ENCODE results near the gene CSNK1D.

Gene CSNK1D

DNA sequence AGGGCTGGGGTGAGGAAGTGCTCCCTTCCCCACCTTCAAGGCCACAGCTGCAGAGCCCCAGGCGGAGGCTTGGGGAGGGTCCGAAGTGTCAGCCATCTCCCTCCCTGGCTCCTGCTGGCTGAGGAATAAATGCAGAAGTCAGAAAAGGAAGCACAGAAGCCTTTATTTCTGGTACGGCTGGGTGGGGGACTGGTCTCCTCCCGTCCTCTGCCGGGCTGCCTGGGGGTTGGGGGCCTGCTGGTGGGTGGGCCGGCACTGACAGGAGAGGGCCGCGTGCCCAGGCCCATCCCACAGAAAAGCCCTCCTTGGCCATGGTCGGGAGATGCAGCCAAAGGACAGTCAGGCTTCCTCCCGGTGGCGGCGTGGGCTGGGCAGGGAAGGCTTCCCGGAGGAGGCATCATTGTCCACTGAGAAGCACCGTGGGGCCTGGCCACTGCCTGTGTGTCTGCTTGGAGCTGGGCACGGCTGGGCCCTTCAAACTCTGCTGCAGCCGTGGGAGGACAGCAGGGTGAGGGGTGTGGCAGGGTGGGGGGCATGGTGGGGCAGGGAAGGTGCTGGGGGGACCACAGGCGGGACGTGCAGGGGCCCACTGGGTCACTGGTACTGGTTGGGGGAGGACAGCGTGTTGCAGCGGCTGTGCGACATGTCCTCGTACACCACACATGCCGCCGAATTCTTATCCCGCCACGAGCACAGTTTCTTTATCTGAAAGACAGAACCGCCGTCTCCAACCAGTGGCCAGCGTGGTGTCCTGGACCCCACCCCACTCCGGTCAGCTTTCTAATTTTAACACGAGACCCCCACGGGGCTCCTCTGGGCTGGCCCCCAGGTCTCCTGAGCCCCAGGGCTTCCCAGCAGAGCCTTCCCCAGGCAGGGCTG lies 41.5 kb upstream of the CSNK1D start:
- Histone ChIP-seq H2AFZ (ENCODE audit: insufficient read depth, low read length, poor library complexity) (no peak overlapping the region), H2AK5ac (ENCODE audit: low read length) (no peak overlapping the region), H3K79me1 (ENCODE audit: low read length) (no peaks in the 10 kb centered on the region), H3K9ac (ENCODE audit: low read length) (no peak overlapping the region), H3K4me2 (ENCODE audit: low read length) (no peak overlapping the region), H4K12ac (ENCODE audit: low read depth, low read length) (no peak overlapping the region), H3K23ac (ENCODE audit: low read length) (no peak overlapping the region), H3K9me3 (ENCODE audit: insufficient read depth, low read depth, low read length) (peaks cover 18% of the 10 kb centered on the region), H3K27ac (ENCODE audit: low read depth, low read length) (no peak overlapping the region), H3K4ac (ENCODE audit: low read depth, low read length) (no peak overlapping the region), H3K18ac (ENCODE audit: low read length) (no peak overlapping the region), H3K4me1 (ENCODE audit: control insufficient read depth in 1 of 2, insufficient read depth in 2 of 2, low read length in 2 of 2) (no peaks in the 10 kb centered on the region), H3K4me3 (ENCODE audit: low read depth, low read length) (no peak overlapping the region), H3K36me3 (ENCODE audit: control insufficient read depth in 1 of 2, insufficient read depth in 2 of 2, low read length in 2 of 2) (no peaks in the 10 kb centered on the region), H3K27me3 (ENCODE audit: insufficient read depth, low read length) (no peaks in the 10 kb centered on the region), H3K14ac (ENCODE audit: low read length) (no peak overlapping the region), H2BK5ac (ENCODE audit: low read depth, low read length, poor library complexity) (no peak overlapping the region), H2BK12ac (ENCODE audit: low read length) (no peak overlapping the region), H3K79me2 (ENCODE audit: control insufficient read depth, insufficient read depth, low read length, poor library complexity) (no peaks in the 10 kb centered on the region), H4K8ac (ENCODE audit: low read depth, low read length) (no peak overlapping the region), H4K91ac (ENCODE audit: low read depth, low read length) (no peak overlapping the region), H2BK120ac (ENCODE audit: insufficient read depth, low read length, poor library complexity) (no peak overlapping the region)
- DNase-seq: no peak
- no CpG with 5 or more reads among the region's 32 CpGs for WGBS (ENCODE audit: extremely low coverage, insufficient coverage, insufficient read length)

DNA sequence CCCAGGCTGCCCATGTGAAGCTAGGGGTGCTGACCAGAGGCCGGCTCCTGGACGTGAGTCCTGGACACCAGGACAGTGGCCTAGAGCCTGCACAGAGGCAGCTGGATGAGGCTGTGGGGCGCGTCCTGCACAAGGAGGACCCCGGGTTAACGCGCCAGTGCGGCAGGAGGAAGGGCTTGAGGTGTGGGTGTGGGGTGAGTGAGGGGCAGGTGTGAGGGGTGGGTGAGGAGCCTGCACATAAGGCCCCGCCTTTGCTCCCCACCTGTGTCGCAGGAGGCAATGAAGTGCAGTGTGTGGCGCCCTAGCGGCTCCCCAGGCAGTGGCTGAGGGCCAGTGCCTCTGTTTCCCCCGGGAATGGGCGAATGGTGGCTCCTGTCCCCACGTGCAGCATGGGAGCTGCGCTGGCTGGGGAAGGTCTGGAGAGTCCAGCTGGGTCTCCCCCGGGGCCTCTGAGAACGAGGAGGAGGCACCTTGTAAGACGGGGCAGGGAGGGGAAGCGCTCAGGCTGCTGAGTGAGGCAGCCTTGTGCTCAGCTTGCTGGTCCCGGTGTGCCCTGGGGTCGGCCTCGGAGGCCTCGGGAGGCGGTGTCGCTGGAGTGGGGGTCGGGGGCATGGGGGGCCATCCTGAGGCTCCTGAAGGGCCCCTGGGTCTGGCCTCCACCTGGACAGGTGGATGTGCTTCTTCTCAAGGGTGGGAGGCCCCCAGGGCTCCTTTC lies 40.7 kb upstream of the CSNK1D start:
- H3K36me3 ChIP-seq (ENCODE audit: control insufficient read depth in 1 of 2, insufficient read depth in 2 of 2, low read length in 2 of 2): no peaks in the 10 kb centered on the region
- H4K91ac ChIP-seq (ENCODE audit: low read depth, low read length): no peak overlapping the region
- H3K4me3 ChIP-seq (ENCODE audit: low read depth, low read length): no peak overlapping the region
- no peaks in the 10 kb centered on the region for H3K27me3 ChIP-seq (ENCODE audit: insufficient read depth, low read length)
- H3K14ac ChIP-seq (ENCODE audit: low read length): no peak overlapping the region
- no peak overlapping the region for H3K4ac ChIP-seq (ENCODE audit: low read depth, low read length)
- no peak overlapping the region for H3K23ac ChIP-seq (ENCODE audit: low read length)
- H3K18ac ChIP-seq (ENCODE audit: low read length): no peak overlapping the region
- H2BK5ac ChIP-seq (ENCODE audit: low read depth, low read length, poor library complexity): no peak overlapping the region
- no peak overlapping the region for H2BK12ac ChIP-seq (ENCODE audit: low read length)
- WGBS (ENCODE audit: extremely low coverage, insufficient coverage, insufficient read length): no CpG with 5 or more reads among the region's 27 CpGs
- H2BK120ac ChIP-seq (ENCODE audit: insufficient read depth, low read length, poor library complexity): no peak overlapping the region
- no peak overlapping the region for H4K8ac ChIP-seq (ENCODE audit: low read depth, low read length)
- no peak overlapping the region for H3K27ac ChIP-seq (ENCODE audit: low read depth, low read length)
- H3K4me2 ChIP-seq (ENCODE audit: low read length): no peak overlapping the region
- H4K12ac ChIP-seq (ENCODE audit: low read depth, low read length): no peak overlapping the region
- no peak overlapping the region for H2AK5ac ChIP-seq (ENCODE audit: low read length)
- H3K79me2 ChIP-seq (ENCODE audit: control insufficient read depth, insufficient read depth, low read length, poor library complexity): no peaks in the 10 kb centered on the region
- H2AFZ ChIP-seq (ENCODE audit: insufficient read depth, low read length, poor library complexity): no peak overlapping the region
- DNase-seq: no peak
- peaks cover 15% of the 10 kb centered on the region for H3K9me3 ChIP-seq (ENCODE audit: insufficient read depth, low read depth, low read length)
- no peak overlapping the region for H3K9ac ChIP-seq (ENCODE audit: low read length)
- no peaks in the 10 kb centered on the region for H3K79me1 ChIP-seq (ENCODE audit: low read length)
- H3K4me1 ChIP-seq (ENCODE audit: control insufficient read depth in 1 of 2, insufficient read depth in 2 of 2, low read length in 2 of 2): no peaks in the 10 kb centered on the region

DNA sequence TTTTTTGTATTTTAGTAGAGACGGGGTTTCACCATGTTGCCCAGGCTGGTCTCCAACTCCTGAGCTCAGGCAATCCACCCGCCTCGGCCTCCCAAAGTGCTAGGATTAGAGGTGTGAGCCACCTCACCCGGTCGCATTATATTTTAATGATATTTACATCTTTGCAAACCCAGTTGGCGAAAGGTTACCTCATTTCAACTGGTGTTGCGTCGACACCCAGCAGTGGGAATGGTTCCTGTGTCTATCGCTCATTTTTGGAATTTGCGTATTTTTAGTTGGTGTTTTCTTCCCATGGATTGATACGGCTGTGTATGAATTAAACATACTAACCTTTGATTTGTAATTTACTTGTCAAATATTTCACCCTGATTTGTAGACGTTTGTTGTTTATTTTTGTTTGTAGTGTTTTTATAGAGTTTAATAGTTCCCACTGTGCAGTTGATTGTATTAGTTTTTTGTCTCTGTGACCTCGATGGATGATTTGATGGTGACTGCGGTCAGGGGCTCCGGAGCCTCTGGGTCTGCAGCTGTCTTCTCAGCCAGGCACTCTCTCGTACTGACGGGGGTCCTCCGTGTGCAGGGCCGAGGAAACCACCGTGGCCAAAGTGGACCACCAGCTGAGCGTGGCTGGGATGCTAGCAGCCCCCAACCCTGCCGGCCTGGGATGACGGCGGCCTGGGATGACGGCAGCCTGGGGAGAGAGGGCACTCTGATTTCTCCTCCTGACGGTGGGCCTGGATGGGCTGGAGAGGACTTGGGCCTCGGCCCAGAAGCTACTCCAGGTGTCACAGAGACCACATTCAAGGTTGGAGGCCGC lies 39.9 kb upstream of the CSNK1D start:
- Histone ChIP-seq H2AFZ (ENCODE audit: insufficient read depth, low read length, poor library complexity) (no peak overlapping the region), H4K8ac (ENCODE audit: low read depth, low read length) (no peak overlapping the region), H3K4me1 (ENCODE audit: control insufficient read depth in 1 of 2, insufficient read depth in 2 of 2, low read length in 2 of 2) (no peaks in the 10 kb centered on the region), H3K18ac (ENCODE audit: low read length) (no peak overlapping the region), H3K79me2 (ENCODE audit: control insufficient read depth, insufficient read depth, low read length, poor library complexity) (no peaks in the 10 kb centered on the region), H3K36me3 (ENCODE audit: control insufficient read depth in 1 of 2, insufficient read depth in 2 of 2, low read length in 2 of 2) (no peaks in the 10 kb centered on the region), H2AK5ac (ENCODE audit: low read length) (no peak overlapping the region), H3K9ac (ENCODE audit: low read length) (no peak overlapping the region), H3K4ac (ENCODE audit: low read depth, low read length) (no peak overlapping the region), H2BK5ac (ENCODE audit: low read depth, low read length, poor library complexity) (no peak overlapping the region), H3K9me3 (ENCODE audit: insufficient read depth, low read depth, low read length) (peaks cover 7% of the 10 kb centered on the region), H2BK120ac (ENCODE audit: insufficient read depth, low read length, poor library complexity) (no peak overlapping the region), H3K27ac (ENCODE audit: low read depth, low read length) (no peak overlapping the region), H3K4me2 (ENCODE audit: low read length) (no peak overlapping the region), H3K27me3 (ENCODE audit: insufficient read depth, low read length) (no peaks in the 10 kb centered on the region), H3K23ac (ENCODE audit: low read length) (no peak overlapping the region), H3K79me1 (ENCODE audit: low read length) (no peaks in the 10 kb centered on the region), H4K91ac (ENCODE audit: low read depth, low read length) (no peak overlapping the region), H3K4me3 (ENCODE audit: low read depth, low read length) (no peak overlapping the region), H2BK12ac (ENCODE audit: low read length) (no peak overlapping the region), H4K12ac (ENCODE audit: low read depth, low read length) (no peak overlapping the region), H3K14ac (ENCODE audit: low read length) (no peak overlapping the region)
- WGBS (ENCODE audit: extremely low coverage, insufficient coverage, insufficient read length): no CpG with 5 or more reads among the region's 28 CpGs
- DNase-seq: no peak

DNA sequence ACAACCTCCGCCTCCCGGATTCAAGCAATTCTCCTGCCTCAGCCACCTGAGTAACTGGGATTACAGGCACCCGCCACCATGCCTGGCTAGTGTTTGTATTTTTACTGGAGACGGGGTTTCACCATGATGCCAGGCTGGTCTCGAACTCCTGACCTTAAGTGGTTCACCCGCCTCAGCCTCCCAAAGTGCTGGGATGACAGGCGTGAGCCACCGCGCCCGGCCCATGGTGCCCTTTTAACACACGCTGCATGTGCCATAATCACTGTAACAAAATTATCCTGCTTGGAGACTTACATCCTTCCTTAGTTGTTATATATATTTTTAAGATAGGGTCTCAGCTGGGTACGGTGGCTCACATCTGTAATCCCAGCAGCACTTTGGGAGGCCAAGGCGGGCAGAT lies 38.5 kb upstream of the CSNK1D start:
- Histone ChIP-seq H3K14ac (ENCODE audit: low read length) (no peak overlapping the region), H2BK5ac (ENCODE audit: low read depth, low read length, poor library complexity) (no peak overlapping the region), H3K9ac (ENCODE audit: low read length) (no peak overlapping the region), H2AK5ac (ENCODE audit: low read length) (no peak overlapping the region), H3K79me1 (ENCODE audit: low read length) (no peaks in the 10 kb centered on the region), H4K12ac (ENCODE audit: low read depth, low read length) (no peak overlapping the region), H4K8ac (ENCODE audit: low read depth, low read length) (no peak overlapping the region), H2AFZ (ENCODE audit: insufficient read depth, low read length, poor library complexity) (no peak overlapping the region), H3K79me2 (ENCODE audit: control insufficient read depth, insufficient read depth, low read length, poor library complexity) (no peaks in the 10 kb centered on the region), H3K4me1 (ENCODE audit: control insufficient read depth in 1 of 2, insufficient read depth in 2 of 2, low read length in 2 of 2) (no peaks in the 10 kb centered on the region), H3K4me2 (ENCODE audit: low read length) (no peak overlapping the region), H3K9me3 (ENCODE audit: insufficient read depth, low read depth, low read length) (peaks cover 4% of the 10 kb centered on the region), H2BK120ac (ENCODE audit: insufficient read depth, low read length, poor library complexity) (no peak overlapping the region), H3K36me3 (ENCODE audit: control insufficient read depth in 1 of 2, insufficient read depth in 2 of 2, low read length in 2 of 2) (no peaks in the 10 kb centered on the region), H3K27me3 (ENCODE audit: insufficient read depth, low read length) (no peaks in the 10 kb centered on the region), H3K4ac (ENCODE audit: low read depth, low read length) (no peak overlapping the region), H3K23ac (ENCODE audit: low read length) (no peak overlapping the region), H2BK12ac (ENCODE audit: low read length) (no peak overlapping the region), H3K18ac (ENCODE audit: low read length) (no peak overlapping the region), H3K27ac (ENCODE audit: low read depth, low read length) (no peak overlapping the region), H4K91ac (ENCODE audit: low read depth, low read length) (no peak overlapping the region), H3K4me3 (ENCODE audit: low read depth, low read length) (no peak overlapping the region)
- DNase-seq: no peak
- WGBS (ENCODE audit: extremely low coverage, insufficient coverage, insufficient read length): no CpG with 5 or more reads among the region's 13 CpGs
